Tibial artery (tissue), 4 donors: Measurements from ENCODE around the gene PPL.

Source experiments
- DNase-seq, 2 donors: peaks; one replicate each; pipeline ENCODE4 v3.0.0-alpha.2; 2019
- H3K27ac ChIP-seq, 2 donors: fragments of 200-600 bp; sonication (generic) in 1 of 2; 1 replicate in 1 of 2; 2 replicates in 1 of 2; pipeline ENCODE4 v1.5.1; 2018 to 2019; ENCODE audit warnings: mild to moderate bottlenecking in 1 of 2
- H3K27me3 ChIP-seq, 2 donors: fragments of 200-600 bp; sonication (generic) in 1 of 2; one replicate each; pipeline versions ENCODE4 v1.5.1 to v1.6.0; 2016 to 2019
- H3K36me3 ChIP-seq, 3 donors: fragments of 200-600 bp; sonication (generic) in 2 of 3; one replicate each; pipeline ENCODE4 v1.5.1; 2016 to 2019; ENCODE audit warnings: mild to moderate bottlenecking in 2 of 3
- H3K4me1 ChIP-seq, 4 donors: fragments of 200-600 bp; sonication (generic) in 2 of 4; 1 replicate in 3 of 4; 2 replicates in 1 of 4; pipeline ENCODE4 v1.5.1; 2016 to 2019
- H3K4me3 ChIP-seq, 2 donors: fragments of 200-600 bp; sonication (generic) in 1 of 2; 1 replicate in 1 of 2; 2 replicates in 1 of 2; pipeline ENCODE4 v1.5.1; 2018 to 2019; ENCODE audit warnings: mild to moderate bottlenecking in 2 of 2
- H3K9me3 ChIP-seq, 3 donors: fragments of 200-600 bp; sonication (generic) in 1 of 3; one replicate each; pipeline ENCODE4 v1.5.1; 2016 to 2019
- CTCF ChIP-seq, 2 experiments: fragments of 200-600 bp in 1 of 2; fragments of 450-650 bp in 1 of 2; IDR thresholded peaks; one replicate each; pipeline ENCODE4 v1.5.1; 2017 to 2019; ENCODE audit warnings: antibody characterized with exemption in 2 of 2, mild to moderate bottlenecking in 1 of 2, moderate library complexity in 1 of 2
- intact Hi-C: fragments of 100-400 bp; cut with DNase I; formaldehyde crosslinking; loops from one replicate; pipeline ENCODE4 v1.15.0; 2023; ENCODE audit warnings: low total_unique reads

PPL gene

GRCh38 chr16:4890026-4890425, 46.9 kb downstream of the PPL start:
- Histone ChIP-seq H3K27me3 (peaks cover 0 to 8% of the 10 kb centered on the region in 2 donors), H3K4me3 (no peak overlapping the region), H3K9me3 (no peaks in the 10 kb centered on the region), H3K27ac (no peak overlapping the region), H3K36me3 (peaks cover 27 to 99% (median 66%) of the 10 kb centered on the region in 3 donors), H3K4me1 (no peaks in the 10 kb centered on the region)
- no peak for DNase-seq
- intact Hi-C loops: no loop called here
- TF ChIP-seq CTCF (IDR thresholded peaks at IDR 0.05): no peak

- TF ChIP-seq CTCF (IDR thresholded peaks at IDR 0.05): no peak
- Histone ChIP-seq H3K4me3 (no peak overlapping the region), H3K36me3 (peaks cover 41 to 99% (median 71%) of the 10 kb centered on the region in 3 donors), H3K4me1 (no peaks in the 10 kb centered on the region), H3K9me3 (no peaks in the 10 kb centered on the region), H3K27ac (no peak overlapping the region), H3K27me3 (peaks cover 0 to 3% of the 10 kb centered on the region in 2 donors)
- DNase-seq: no peak
- intact Hi-C loops: no loop called here
Observed at GRCh38 chr16:4888428-4889135, 48.4 kb downstream of the PPL start.

- no peak for TF ChIP-seq CTCF (IDR thresholded peaks at IDR 0.05)
- H3K4me3 ChIP-seq: no peak overlapping the region
- peaks cover 58 to 99% (median 83%) of the 10 kb centered on the region in 3 donors for H3K36me3 ChIP-seq
- DNase-seq: no peak
- no peaks in the 10 kb centered on the region for H3K9me3 ChIP-seq
- intact Hi-C loops: no loop called here
- H3K27ac ChIP-seq: no peak overlapping the region
- peaks cover 0 to 3% (median 0%) of the 10 kb centered on the region in 4 donors for H3K4me1 ChIP-seq
- no peaks in the 10 kb centered on the region for H3K27me3 ChIP-seq
Observed at GRCh38 chr16:4886151-4886550, 50.8 kb downstream of the PPL start.

- TF ChIP-seq CTCF (IDR thresholded peaks at IDR 0.05): no peak
- Histone ChIP-seq H3K9me3 (no peaks in the 10 kb centered on the region), H3K4me1 (peaks cover 0 to 3% (median 0%) of the 10 kb centered on the region in 4 donors), H3K27me3 (no peaks in the 10 kb centered on the region), H3K27ac (no peak overlapping the region), H3K36me3 (peaks cover 67 to 99% (median 83%) of the 10 kb centered on the region in 3 donors), H3K4me3 (no peak overlapping the region)
- DNase-seq: no peak
- intact Hi-C loops: no loop called here
Observed at GRCh38 chr16:4884972-4885874, 51.7 kb downstream of the PPL start.

- no peak for TF ChIP-seq CTCF (IDR thresholded peaks at IDR 0.05)
- intact Hi-C loops: no loop called here
- H3K36me3 ChIP-seq: peaks cover 73 to 99% (median 83%) of the 10 kb centered on the region in 3 donors
- no peaks in the 10 kb centered on the region for H3K27me3 ChIP-seq
- H3K27ac ChIP-seq: no peak overlapping the region
- DNase-seq: no peak
- H3K9me3 ChIP-seq: no peaks in the 10 kb centered on the region
- peaks cover 0 to 3% (median 0%) of the 10 kb centered on the region in 4 donors for H3K4me1 ChIP-seq
- no peak overlapping the region for H3K4me3 ChIP-seq
Observed at GRCh38 chr16:4884209-4884608, 52.7 kb downstream of the PPL start.
